HPDE6-E6E7 (cell line): ENCODE results near the gene ATL3.
A peak's percentile ranks its signal among the peaks of the same experiment; 100 is the strongest.
"Not testable (repeated sequence)": the region's sequence is repeated elsewhere in the genome, so short reads cannot be mapped to it uniquely, and the experiment has no call there.

Source experiments
- DNase-seq: peaks from one replicate; pipeline ENCODE4 v3.0.0; 2011; ENCODE audit warnings: missing footprints; ENCODE audit errors: extremely low spot score

ATL3 gene, protein sequence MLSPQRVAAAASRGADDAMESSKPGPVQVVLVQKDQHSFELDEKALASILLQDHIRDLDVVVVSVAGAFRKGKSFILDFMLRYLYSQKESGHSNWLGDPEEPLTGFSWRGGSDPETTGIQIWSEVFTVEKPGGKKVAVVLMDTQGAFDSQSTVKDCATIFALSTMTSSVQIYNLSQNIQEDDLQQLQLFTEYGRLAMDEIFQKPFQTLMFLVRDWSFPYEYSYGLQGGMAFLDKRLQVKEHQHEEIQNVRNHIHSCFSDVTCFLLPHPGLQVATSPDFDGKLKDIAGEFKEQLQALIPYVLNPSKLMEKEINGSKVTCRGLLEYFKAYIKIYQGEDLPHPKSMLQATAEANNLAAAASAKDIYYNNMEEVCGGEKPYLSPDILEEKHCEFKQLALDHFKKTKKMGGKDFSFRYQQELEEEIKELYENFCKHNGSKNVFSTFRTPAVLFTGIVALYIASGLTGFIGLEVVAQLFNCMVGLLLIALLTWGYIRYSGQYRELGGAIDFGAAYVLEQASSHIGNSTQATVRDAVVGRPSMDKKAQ

DNA sequence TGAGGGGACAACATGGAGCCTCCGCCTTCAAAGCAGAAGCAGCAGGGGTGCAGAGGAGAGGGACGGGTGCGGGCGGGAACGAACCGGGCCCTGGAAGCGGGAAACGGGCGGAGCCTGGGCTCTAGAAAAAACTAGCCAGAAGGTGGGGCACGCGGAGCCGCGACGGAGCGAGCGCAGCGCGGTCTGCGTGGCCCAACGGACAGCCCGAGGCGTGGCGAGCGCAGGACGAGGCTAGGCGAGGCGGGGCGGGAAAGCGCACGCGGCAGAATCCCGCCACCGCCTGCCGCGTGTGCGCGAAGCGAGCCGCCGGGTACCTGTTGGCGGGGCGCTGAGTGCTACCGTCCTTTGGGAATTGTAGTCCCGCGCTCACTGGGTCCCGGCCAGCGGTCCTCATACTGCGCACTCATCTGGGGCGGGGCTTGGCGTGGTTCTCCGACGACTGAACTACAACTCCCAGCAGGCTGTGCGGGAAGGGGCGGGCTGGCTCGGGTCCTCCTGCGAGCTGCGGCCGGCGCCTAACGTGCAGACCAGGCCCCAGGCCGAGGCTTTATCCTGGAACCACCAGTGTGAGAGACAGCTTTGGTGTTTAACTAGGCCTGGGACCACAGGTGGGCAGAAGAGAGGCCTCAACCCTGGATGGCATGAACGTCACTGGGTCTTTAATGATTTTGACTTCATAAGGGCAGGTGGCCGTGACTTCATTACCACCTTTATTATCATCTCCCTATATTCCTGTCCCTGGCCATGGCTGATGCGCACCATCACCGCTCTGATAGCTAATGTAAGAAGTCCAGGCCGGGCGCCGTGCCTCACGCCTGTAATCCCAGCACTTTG lies at the start of gene ATL3:
Gene ATL3 (minus strand): TSS at position 55 of the 834 bp plus-strand sequence. CDS start 41 bp downstream, at position 14.
- peak; percentile 88 for DNase-seq

DNA sequence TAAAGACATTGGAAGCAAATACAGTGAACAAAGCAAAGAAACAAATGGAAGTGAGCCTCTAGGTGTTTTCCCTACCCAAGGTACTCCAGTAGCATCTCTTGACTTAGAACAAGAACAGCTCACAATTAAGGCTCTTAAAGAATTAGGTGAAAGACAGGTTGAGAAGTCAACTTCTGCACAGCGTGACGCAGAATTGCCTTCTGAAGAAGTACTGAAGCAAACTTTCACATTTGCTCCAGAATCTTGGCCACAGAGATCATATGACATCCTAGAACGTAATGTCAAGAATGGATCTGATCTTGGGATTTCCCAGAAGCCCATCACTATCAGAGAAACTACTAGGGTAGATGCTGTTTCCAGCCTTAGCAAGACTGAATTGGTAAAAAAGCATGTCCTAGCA lies 49.4 kb upstream of the ATL3 start:
- no peak for DNase-seq

DNA sequence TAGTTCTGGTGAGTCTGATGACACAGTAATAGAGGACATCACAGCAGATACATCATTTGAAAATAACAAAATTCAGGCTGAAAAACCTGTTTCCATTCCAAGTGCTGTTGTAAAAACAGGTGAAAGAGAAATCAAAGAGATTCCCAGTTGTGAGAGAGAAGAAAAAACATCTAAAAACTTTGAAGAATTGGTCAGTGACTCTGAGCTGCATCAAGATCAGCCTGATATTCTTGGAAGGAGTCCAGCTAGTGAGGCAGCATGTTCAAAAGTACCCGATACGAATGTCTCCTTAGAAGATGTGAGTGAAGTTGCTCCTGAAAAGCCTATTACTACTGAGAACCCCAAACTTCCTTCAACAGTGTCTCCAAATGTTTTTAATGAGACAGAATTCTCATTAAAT lies 48.8 kb upstream of the ATL3 start:
- no peak for DNase-seq

DNA sequence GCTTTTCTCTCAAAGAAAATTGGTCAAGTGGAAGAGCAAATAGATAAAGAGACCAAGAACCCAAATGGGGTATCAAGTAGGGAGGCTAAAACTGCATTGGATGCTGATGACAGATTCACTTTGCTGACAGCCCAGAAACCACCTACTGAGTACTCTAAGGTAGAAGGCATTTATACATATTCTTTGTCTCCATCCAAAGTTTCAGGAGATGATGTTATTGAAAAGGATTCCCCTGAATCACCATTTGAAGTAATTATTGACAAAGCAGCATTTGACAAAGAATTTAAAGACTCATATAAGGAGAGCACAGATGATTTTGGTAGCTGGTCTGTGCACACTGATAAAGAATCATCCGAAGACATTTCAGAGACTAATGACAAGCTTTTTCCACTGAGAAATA lies 47.8 kb upstream of the ATL3 start:
- no peak for DNase-seq

DNA sequence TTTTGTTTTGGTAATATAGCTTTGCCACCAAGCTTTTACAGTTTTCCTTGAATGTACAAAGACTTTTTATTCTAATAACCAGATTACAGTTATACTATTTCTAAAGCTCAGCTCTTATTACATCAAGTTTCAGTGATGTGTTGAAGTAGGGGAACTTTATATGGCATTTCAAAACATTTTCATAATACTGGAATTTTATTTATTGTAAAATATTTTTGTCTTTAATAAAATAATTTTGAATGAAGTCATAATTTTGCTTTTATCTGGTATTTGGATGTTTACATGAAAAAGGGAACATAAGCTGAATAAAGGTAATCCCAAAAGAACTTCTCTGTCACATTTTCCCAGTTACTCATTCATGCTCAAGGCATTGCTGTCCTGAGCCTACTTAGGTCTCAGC lies 44.9 kb upstream of the ATL3 start:
- DNase-seq: no peak

DNA sequence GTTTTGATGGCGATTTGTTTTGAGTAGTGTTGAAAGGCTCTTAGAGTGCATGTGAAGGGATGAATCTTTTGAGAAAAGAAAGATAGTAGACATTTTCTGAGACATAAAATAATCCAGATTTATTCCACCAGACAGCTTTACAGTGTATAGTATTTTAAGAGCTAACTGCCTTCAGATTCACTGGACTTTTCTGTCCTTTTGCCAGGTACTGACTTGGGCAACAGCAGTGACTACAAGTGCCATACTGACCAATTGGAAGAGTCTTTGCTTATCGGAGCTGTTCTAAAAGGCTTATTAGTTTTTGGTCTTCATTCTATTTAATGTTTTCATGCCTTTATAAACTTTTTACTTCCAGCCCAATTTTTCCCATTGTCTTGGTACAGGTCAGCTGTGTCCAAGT lies 42.6 kb upstream of the ATL3 start:
- no peak for DNase-seq

DNA sequence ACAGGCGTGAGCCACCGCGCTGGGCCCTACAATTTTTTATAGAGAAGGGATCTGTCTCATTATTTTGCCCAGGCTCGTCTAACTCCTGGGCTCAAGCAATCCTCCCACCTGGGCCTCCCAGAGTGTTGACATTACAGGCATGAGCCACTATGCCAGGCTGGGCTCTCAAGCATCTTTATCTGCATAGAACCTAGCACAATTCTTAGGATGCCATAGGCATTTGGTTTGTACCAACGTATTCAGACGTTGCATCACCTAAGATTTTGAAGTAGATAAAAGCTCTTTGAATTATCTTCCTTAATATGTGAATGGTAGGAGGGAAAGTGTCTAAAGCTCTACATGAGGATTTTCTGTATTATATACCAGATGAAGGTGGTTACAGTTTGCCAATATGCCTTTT lies 40.7 kb upstream of the ATL3 start:
- DNase-seq: no peak

DNA sequence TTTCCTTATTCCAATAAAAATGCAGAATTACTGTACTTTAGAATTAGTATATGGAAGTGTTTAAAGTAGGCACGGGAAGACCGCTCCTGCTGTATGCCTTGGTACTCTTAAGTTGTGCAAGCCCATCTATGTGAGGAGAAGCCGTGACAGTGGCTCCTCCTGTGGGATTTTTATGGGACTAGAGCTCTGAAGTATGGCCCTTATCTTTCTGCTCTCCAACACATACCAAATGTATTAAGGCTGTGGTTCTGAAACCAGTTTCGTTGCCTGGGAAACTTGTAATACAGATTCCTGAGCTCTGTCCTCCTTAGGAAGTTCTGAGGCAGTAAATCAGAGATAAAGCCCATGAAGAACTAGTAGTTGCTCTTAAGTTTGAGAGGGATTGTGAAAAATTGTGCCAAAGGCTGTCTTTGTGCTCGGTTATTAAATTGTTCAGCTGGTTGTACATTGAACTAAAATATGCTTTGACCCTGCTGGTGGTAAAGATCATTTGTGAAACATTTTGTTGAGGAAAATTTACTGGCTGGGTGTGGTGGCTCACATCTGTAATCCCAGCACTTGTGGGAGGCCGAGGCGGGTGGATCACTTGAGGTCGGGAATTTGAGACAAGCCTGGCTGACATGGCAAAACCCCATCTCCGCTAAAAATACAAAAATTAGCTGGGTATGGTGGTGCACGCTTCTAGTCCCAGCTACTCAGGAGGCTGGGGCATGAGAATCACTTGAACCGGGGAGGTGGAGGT lies 39.5 kb upstream of the ATL3 start:
- no peak for DNase-seq

DNA sequence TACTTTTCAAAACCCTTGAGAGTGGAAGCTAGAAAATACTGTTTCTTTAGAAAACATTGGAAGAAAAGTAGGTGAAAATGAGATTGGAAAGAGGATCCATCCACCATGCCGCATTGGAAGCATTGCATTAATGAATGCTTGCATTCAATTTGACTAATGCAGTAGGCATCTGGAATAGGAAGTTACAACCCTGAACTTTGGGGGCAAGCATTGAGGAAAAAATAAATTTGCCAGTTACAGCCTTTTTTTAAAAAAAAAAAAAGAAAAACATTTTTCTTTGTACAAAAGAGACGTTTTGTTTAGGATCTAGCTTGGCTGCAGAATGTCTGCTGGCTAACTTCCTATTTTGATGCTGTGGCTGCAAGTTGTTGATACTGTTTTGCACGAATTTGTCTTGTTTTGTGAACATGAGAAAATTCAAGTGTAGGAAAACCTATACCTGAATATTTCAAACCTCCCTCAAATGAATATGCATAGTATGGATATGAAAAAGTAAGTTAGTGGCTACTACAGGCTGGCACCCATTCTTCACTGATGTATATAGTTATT lies 38.2 kb upstream of the ATL3 start:
- DNase-seq: no peak

DNA sequence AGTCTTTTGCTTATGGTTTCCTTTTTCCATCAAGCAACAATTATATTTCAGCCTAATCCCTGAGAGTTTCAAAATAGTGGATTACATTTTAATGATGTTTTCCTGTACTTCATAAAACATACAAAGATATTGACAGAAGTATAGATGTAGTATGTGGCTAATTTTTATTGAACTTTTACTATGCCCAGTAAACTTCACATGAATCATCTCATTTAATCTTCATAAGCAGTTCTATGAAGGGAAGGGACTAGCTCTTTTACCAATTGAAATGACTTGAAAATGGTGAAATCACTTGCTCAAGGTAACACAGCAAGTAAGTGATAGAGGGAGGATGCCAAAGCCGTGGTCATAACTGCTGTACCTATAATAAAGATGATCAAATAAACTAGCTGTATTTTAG lies 37.6 kb upstream of the ATL3 start:
- no peak for DNase-seq

DNA sequence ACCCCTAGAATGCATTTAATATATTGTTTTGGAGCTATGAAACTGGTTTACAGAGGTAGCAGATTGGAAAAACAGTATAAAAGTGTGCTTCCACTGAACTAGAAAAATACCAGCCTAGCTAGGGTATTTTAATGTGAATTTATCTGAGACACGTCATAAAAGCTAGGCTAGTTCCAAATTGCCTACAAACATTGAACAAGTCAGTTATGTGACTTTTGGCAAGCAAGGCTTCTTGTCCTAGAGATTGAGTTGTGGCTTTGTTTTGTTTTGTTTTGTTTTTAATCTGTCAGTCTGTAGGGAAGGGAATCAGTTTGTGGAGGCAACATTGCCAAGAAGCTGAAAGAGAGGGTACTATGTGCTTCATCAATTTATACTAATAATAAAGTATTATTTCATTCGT lies 34.4 kb upstream of the ATL3 start:
- no peak for DNase-seq

DNA sequence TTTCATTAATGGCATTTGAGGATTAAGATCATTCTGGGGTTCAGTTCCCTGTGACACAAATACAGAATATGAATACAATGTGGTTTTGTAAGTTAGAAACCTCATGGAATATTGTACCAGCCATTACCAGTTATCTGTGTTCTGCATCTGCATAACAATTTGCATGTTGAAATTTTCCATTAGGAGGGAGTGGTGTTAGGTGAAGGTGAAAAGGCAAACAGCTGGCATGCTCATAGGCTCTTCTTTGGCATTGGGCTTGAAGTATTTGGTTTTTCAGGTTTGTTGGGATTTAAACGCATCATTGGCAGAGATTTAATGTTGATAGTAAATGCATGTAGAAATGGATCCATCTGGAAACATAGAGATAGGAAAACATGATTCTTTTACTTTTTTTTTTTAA lies 28.7 kb upstream of the ATL3 start:
- no peak for DNase-seq

DNA sequence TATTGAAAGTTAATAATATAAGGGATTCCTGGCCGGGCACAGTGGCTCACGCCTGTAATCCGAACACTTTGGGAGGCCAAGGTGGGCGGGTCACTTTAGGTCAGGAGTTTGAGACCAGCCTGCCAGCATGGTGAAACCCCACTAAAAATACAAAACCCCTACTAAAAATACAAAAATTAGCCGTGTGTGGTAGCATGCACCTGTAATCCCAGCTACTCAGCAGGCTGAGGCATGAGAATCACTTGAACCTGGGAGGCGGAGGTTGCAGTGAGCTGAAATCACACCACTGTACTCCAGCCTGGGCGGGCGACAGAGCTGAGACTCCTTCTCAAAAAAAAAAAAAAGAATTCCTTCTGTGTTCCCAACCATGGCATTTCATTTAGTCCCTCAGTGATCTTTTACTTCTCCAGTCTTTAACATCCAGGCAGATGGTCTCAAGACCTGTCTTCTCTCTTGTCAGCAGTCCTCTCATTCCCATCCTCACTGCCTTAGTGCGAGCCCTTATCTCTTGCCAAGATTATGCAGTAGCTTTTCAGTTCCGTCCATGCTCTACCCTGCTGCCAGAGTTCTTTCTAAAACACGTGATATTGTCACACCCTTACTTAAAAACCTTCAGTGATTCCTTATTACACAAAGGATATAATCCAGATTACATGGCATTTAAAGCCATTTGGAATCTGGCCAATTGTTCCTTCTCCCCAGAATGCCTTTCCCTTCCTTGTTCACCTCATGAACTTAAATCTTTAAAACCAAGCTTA lies 28.0 kb upstream of the ATL3 start:
- no peak for DNase-seq

DNA sequence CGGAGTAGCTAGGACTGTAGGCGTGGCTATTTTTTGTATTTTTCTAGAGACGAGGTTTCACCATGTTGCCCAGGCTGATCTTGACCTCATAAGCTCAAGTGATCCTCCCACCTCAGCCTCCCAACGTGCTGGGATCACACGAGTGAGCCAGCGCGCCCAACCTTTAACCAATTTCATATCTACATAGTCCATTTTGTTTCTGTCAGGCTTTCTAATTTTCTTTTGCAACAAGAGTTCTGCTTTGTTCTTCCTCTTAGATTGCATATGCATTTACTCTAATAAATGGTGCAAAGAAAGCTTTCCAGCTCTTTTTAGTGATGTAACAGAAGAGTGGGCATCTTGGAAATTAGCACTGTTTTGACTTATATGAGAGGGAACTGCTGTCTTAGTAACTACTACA lies 23.4 kb upstream of the ATL3 start:
- DNase-seq: no peak

DNA sequence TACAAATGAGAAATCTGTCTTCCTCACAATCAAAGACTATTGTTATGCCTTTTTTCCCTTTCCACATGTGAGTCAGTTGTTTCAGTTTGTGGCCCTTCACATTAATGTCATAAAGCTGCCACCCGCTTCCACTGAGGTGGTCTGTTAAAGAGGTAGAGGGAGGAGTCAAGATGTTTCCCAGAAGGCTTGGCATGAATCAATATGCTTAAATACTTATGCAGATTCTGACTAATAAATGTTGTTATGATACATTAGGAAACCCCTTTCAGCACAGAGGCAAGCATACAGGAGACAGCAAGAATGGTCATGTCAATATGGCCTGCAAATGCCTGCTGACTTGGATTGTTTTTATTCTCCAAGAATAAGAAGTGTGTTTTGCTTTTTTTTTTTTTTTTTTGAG lies 16.7 kb upstream of the ATL3 start:
- DNase-seq: no peak

DNA sequence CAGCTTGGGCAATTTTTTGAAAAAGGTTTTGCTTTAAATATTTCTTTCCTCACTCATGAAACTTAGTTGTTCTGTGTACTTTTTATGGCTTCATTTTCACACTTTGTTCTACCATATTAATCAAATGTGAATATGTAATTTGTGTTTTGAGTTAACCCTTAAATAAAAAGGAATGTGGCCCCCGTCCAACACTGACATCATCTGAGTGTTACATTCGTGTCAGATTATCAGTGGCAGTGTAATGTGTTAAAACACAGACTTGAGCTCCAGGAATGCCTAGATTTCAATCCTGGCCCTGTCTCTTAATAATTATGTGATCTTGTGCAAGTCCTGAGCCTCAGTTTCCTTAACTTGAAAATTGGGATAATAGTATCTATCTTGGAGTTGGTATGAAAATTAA lies 15.8 kb upstream of the ATL3 start:
- no peak for DNase-seq

DNA sequence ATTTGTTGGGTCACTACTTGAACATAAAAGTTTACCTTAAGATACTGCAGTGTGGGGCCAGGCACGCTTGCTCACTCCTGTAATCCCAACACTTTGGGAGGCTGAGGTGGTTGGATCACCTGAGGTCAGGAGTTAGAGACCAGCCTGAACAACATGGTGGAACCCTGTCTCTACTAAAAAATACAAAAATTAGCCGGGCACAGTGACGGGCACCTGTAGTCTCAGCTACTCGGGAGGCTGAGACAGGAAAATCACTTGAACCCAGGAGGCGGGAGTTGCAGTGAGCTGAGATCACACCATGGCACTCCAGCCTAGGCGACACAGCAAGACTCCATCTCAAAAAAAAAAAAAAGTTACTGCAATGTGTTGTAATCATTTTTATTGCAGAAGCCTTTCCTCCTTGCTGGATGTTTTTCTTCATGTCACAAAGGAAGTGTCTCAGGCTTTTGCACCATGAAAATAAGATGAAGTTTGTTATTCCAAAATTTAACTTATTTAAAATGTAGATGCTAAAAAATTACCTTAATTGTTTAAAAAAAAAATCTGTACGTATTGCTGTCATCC lies 14.1 kb upstream of the ATL3 start:
- DNase-seq: not testable (repeated sequence)

DNA sequence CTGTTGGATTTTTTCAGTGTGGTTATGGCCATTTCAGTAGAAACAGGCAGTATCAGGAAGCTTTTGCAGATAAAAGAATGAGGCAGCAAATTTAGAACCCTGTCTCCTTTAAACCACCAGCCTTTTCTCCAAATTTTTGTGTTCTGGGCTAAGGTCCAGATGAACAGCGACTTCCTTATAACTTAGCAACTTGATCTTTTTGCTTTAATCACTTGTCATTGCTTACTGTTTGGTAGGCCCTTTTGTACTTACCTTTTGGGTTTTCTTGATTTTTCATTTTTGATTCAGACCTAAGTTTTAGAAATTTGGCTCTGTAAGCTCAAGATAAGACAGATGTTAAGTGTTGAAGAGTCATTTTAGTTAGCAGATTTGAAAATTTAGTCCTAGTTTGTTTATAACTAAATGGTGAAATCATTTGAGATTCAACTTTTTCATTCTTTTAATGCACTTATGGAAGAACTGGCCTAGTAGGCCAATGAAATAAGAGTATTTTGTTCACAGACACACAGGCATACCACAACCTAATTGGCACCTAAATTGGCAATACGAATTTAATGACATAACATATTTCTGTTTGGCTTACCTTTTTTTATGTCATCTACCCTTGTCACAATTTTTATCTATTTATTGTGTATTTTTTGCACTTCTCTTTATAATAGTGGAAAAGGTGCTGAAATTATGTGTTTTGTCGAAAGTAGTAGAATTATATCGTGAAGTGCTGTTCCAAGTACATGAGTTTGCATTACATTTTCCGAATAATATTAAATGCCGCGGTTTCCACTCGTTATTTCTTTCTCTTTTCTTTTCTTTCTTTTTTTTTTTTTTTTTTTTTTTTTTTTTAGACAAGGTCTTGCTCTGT lies 12.2 kb upstream of the ATL3 start:
- DNase-seq: no peak

DNA sequence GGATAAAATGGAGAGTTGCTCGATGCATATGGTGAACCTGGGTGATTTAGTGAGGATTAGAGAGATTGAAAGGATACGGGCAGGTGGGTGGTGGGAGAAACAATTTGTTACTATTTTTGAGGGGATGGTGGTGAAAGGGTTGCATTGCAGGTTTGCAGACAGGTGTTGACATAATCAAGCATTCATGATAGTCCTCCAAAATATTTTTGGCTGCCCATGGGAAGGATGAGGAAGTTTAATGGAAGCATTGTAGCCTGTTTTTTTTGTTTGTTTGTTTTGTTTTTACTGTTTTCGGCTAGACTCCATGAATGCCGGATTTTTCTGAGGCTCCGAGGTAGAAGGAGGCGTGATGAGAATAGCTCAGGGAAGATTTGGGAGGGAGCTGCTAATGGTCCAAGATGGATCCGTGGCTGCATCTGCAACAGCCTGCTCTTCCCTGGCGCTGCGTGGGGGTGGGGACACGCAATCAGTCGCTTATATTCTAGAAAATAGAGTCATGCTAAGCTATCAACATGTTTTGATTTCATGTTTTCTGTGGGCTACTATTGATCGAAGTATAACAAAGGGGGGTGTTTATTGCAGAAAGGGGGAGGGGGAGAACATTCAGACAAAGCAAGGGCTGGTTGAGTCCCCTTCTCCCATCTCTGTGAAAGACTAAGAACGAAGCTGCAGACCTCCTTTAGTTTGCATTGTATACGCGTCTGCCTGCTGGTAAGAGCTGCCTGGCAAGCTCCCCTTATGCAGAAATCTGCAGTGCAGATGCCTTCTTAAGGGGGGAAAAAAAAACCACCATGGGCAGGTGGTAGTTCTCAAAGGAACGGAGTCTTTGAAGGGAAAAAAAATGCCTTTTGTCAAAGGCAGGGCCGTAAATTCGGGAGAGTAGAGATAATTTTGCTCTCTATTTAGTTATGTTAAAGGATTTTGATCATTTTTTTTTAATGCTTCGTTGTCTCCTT lies 11.2 kb upstream of the ATL3 start:
- DNase-seq: no peak
